ENCODE results near the gene CDC42EP4.
A peak's percentile ranks its signal among the peaks of the same experiment; 100 is the strongest.
"Not testable (repeated sequence)": the region's sequence is repeated elsewhere in the genome, so short reads cannot be mapped to it uniquely, and the experiment has no call there.

Gene CDC42EP4

DNA sequence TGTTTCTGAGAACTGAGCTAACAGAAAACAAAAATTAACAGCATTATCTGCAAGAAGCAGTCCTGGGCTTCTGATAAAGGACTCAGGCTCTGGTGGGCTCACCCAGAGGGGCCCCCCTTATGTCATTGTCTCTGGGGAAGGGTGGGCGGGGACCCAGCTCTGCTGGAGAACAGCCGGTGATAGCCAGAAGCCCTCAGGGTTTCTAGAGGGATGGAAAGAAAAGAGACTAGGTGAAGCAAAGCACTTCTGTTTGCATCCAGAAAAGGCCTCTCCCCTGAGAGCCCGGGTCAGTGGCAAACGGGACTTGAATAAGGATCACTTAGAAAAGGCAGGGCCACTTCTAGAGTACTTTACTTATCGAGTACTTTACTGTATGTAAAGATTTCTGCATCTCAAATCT, 7.0 kb upstream of the CDC42EP4 start:
- DNase-seq, result peak; percentile 63

DNA sequence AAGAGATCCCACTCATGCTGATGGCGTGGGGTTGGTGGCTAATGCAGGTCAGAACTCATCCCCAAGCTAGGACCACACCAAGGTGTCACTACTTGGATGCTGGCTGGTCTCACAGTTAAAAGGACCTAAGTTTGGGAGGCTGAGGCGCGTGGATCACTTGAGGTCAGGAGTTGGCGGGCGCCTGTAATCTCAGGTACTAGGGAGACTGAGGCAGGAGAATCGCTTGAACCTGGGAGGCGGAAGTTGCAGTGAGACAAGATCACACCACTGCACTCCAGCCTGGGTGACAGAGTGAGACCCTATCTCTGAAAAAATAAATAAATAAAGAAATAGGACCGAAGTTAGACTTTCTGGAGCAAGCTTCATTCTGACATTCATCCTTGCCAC, 6.6 kb upstream of the CDC42EP4 start:
- no peak for DNase-seq

GRCh38 chr17:73317513-73318426, 6.0 kb upstream of the CDC42EP4 start:
- no peak for DNase-seq

GRCh38 chr17:73316919-73317505, 5.2 kb upstream of the CDC42EP4 start:
- DNase-seq, result peak; percentile 85

DNA sequence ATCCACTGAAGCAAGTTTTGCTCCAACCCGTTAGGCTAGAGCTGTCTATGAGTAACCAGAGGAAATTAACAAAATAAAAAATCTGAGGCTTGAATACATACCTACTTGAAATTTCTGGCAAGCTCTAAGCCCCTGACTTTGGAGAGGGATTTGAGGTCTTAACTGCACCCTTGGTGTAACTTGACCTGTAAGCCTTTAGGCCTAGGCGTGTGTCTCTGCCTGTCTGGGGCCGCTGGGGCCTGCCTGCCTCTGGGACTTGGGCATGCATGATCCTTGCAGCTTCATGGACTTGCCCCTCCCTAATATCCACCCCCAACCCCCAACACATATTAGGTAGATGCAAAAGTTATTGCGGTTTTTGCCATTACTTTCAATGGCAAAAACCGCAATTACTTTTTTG, 3.7 kb upstream of the CDC42EP4 start:
- no peak for DNase-seq

DNA sequence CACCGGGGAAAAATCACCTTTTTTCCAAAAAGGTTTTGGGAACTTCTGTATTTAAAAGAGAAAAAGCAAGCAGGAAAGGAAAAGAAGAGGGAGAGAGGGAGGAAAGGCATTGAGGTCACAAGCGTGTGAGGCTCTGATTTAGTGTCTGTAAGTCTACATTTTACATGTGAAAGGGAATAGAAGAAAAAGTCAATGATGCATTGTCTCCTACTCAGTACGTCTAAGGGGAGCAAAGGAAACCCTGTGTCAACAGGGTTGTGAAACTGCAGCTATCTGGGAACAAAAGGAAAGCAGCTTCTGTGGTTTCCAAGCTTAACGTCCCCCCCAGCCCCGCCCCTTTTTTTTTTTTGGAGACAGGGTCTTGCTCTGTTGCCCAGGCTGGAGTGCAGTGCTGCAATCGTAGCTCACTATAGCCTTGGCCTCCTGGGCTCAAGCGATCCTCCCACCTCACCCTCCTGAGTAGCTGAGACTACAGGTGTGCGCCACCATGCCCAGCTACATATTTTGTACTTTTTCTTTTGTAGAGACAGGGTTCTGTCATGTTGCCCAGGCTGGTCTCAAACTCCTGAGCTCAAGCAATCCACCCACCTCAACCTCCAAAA, 1.8 kb upstream of the CDC42EP4 start:
- DNase-seq, result no peak

- DNase-seq, result peak; percentile 30
These were observed 1.1 kb upstream of the CDC42EP4 start for GRCh38 chr17:73312887-73313286.

DNA sequence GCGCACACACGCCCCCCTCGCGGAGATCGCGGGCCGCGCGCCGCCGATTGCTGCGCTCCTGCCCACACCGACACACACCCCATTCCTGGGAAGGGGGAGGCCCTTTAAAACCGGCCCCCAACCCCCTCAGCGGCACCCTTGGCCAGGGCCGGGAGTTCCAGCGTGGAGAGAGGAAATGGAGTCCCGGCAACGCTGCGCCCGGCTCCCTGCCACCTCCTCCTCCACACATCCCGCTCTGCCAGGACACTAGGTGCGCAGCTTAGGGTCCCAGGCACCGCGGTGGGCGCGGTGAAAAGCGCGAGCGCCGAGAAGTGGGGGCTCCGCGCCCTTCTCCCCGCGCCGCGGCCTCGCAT, 397 bp downstream of the CDC42EP4 start:
- DNase-seq, result no peak

DNA sequence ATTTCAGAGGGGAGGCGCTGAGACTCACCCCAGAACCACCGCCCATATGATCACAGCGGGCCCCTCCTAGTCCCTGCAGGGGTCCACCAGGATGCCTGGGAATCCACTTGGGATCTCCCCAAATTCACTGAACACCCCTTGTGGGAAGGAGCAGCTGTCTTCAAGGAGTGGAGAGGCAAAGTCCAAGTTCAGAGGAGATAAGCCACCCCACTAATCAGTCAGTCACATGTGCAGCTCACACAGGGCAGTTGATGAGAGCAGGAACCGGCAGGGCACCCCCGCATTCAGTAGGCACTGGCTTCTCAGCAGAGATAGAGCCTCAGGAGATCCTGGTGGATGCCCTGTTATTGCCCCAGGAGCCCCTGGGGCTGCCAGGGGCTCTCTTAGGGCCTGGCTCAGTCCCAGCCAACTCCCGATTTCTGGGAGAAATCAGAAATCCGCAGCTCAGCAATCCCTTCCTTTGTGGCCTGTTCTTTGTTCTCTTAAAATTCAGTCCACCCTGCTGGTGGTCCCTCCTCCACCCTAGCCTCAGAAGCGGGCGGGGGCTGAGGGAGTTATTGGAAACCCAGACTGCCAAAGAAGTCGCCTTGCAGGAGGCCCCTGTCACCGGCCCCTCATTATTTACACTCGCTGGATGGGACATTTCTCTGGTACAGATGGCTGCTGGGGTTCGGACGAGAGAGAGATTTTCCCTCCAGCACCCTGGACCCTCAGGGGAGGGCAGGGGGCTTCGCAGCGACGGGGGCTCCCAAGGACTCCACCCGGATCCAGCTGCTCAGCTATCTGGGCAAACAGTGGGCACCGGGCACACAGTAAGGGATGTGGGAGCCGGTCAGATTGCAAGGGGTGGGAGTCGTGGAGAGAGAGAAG, 1.8 kb downstream of the CDC42EP4 start:
- DNase-seq, result peak; percentile 69

DNA sequence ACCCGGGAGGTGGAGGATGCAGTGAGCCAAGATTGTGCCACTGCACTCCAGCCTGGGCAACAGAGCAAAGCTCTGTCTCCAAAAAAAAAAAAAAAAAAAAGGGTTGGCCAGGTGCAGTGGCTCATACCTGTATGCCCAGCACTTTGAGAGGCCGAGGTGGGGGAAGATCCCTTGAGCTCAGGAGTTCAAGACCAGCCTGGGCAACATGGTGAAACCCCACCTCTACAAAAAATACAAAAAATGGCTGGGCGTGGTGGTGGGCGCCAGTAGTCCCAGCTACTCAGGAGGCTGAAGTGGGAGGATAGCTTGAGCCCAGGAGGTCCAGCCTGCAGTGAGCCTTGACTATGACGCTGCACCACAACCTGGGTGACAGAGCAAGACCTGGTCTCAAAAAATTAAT, 2.8 kb downstream of the CDC42EP4 start:
- DNase-seq, result not testable (repeated sequence)

DNA sequence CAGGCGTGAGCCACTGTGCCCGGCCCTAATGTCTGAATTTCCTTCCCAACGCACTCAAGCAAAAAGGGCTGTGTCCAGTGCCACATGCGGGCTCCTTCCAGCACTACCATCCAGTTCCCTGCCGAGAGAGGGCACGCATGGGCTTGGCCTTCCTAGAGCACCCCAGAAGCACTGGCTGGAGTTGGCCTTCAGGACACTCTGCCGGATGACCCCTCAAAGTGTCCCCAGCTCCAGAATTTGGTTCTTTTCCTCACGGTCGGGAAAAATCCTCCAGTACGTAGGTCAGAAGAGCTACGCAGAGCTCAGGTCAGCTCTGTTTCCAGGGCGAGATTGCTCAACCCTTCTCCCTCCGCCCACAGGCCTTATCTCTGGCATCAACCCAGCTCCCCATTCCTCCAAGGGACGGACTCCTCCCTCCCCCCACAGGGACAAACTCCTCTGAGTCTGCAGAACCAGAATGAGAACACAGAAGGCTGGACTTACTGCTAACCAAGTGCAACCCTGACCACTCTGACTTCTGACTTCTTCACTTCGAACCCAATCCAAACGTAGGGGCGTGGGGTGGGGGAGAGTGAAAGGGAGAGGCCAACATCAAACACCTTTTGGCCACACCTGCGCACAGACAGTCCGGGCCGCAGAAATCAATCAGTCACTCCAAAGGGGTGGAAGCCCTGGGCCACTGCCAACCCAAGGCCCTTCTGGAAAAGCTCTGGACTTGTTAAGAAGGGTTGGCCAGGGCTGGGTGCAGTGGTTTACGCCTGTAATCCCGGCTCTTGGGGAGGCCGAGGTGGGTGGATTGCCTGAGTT, 3.6 kb downstream of the CDC42EP4 start:
- DNase-seq, result peak; percentile 43

DNA sequence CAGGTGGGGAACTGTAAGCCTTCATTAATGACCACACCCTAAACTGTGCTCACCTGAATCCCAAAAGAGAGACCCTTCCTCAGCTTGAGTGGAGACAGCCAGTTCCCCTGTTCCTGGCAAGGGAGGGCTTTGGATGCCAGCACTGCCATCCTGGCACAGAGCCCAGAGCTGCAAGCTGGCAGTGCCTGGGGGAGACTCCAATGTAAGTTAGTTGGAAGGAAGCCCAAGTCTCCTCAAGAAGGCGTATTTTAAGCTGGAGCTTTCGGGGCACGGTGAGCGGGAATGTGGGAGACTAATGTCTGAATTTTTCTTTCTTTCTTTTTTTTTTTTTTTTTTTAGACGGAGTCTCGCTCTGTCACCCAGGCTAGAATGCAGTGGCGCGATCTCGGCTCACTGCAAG, 4.7 kb downstream of the CDC42EP4 start:
- peak; percentile 78 for DNase-seq

GRCh38 chr17:73305845-73306836, 5.7 kb downstream of the CDC42EP4 start:
- no peak for DNase-seq

GRCh38 chr17:73304971-73305812, 6.6 kb downstream of the CDC42EP4 start:
- peak; percentile 96 for DNase-seq

- DNase-seq, result no peak
These were observed 7.4 kb downstream of the CDC42EP4 start for GRCh38 chr17:73304438-73304837.

- DNase-seq, result no peak
These were observed 9.6 kb downstream of the CDC42EP4 start for GRCh38 chr17:73302189-73302588.

DNA sequence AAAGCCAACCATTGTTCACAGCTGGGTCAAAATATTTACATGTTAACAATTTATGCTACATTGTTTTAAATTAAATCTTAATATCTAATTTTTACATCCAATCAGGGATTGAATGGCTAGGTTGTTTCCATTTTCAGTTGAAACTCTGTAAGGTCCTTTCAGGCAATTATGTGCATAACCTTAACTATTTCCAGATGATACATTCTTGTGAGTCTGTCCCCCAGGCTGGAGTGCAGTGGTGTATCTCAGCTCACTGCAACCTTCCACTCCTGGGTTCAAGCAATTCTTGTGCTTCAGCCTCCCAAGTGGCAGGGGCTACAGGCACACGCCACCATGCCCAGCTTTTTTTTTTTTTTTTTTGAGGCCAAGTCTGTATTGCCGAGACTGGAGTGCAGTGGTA, 10.4 kb downstream of the CDC42EP4 start:
- DNase-seq, result no peak

- no peak for DNase-seq
These were observed 11.4 kb downstream of the CDC42EP4 start for GRCh38 chr17:73300392-73300791.

DNA sequence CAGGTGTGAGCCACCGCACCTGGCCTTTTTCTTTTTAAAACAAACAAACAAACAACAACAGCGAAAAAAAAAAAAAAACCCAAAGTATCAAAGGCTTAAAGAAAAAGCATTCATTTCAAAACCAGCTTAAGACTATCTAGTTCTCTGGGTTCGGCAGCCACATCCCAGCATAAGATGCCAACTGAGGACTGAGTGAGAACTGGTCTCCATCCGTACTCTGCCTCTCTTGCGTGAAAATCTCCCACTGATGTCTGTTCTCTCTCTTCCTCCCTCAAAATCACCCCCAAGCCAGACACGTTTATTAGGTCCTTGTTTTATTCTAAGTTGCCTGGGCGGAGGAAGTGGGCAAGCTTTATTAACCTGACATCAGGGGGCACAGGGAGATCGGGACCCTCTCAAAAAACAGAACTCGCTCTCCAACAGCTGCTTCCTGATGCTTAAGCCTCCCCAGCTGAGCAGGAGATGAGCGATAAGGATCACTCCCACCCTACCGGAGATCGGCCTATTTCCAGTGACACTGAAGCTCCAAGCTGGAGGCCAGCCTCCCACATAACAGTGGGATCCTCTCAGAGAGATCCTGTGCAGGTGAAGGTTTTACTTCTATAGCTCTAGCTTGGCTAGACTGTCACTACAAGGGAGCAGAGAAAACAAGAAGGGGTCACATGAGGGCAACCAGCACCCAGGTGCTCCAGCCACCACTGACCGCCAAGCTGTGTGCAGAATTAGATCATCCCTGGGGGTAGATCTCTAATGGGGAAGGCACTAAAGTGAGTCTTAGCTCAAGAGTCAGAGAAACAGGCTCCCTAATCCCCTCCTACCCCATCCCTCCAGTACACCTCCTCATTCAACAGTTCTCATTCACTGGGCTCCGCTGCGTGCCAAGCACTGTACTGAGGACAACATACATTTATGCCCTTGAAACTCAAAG, 13.6 kb downstream of the CDC42EP4 start:
- no peak for DNase-seq
